ENCODE data around the gene TIA1.
"Not testable (repeated sequence)": the region's sequence is repeated elsewhere in the genome, so short reads cannot be mapped to it uniquely, and the experiment has no call there.

TIA1 gene

DNA sequence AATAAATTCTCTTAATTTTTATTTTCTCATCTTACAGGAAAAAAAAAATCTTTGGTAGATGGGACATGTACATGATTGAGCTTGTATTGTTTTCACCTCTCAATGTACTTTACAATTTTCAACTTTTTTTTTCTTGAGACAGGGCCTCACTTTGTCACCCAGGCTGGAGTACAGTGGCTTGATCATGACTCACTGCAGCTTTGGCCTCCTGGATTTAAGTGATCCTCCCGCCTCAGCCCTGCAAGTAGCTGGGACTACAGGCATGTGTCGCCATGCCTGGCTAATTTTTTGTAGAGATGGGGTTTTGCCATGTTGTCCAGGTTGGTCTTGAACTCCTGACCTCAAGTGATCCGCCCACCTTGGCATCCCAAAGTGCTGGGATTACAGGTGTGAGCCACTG is 25.1 kb downstream of the TIA1 start:
- DNase-seq (ENCODE audit: low read depth), result not testable (repeated sequence)

DNA sequence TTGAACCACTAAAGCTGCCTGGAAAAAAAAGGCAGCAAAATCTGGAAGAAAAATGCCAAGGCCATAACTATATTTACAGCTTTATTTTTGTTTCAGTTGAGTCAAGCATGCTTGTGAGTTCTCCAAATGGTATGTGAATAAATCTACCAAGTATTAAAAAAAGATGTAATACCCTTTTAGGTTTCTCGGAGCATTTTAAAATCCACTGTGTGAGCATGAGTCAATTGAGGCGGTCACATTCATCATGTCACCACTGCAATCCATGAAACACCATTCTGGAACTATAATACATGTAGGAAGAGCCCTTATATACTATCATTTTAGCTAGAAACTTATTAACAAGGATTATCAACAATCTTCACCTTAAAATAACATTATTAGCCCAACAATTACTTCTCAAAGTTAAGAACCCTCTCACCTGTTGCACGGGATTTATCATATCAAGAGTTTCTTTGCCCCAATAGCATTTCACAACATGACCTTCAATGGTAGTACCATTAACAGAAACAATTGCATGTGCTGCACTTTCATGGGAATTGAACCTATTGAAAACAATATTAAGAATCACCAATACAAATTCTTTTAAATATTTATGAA is 33.4 kb downstream of the TIA1 start:
- DNase-seq (ENCODE audit: low read depth), result peak; percentile 65

DNA sequence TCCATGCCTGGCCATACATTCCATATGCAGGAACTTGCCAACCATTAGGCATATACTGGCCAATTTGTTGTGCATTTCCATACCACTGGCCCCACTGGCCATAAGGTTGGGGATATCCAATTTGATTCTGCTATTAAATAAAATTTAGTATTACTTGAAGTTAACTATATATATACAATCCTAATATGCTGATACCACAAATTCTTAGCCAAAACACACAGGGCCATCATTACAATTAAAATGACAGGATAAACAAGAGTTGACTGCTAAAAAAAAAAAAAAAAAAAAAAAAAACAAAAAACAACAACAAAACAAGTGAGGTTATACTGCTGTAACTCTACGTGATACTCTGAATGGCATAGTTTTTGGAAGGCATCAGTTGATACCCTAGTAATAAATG is 34.1 kb downstream of the TIA1 start:
- DNase-seq (ENCODE audit: low read depth), result no peak

DNA sequence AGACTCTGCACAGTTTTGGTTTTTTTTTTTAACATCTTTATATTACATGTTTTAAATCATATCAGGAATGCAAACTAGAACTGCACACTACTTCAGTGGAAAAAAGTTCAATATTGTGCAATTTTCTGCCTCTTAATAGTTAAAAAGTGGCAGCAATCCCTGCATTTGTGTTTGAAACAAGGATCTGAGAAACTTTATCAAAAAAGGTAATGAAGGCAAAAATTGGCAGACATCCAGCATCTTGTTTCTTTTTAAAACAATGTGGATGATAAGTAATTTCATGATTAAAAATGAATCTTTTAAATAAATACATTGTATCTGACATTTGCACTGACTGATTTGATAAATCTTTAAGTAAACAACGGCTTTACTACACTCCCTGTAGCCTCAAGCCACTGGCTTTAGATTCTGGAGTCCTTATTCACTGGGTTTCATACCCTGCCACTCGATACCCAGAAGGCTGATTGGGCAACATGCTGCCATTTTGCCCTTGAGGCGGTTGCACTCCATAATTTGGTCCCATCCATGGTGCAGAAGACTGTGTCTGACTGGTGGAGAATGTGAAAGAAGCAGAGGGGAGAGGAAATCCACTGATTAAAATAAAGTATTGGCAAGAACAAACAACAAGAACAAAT is 36.0 kb downstream of the TIA1 start:
- peak; percentile 21 for DNase-seq (ENCODE audit: low read depth)

DNA sequence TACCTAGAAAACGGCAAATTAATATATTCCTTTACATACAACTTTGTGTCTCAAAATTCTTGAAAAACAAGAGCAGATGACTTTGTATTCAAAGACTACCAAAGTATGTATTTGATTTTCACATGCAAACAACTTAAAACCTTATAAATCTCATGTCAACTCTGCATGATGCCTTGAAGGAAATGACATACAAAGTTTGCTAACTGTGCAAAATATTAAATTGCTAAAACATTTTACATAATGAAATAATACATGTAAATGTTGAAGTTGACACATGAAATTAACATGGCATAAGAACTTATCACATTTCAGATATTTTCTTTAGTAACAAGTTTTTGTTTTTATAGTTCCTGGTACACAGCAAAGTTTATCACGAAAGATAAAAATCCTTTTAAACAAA is 36.8 kb downstream of the TIA1 start:
- no peak for DNase-seq (ENCODE audit: low read depth)

DNA sequence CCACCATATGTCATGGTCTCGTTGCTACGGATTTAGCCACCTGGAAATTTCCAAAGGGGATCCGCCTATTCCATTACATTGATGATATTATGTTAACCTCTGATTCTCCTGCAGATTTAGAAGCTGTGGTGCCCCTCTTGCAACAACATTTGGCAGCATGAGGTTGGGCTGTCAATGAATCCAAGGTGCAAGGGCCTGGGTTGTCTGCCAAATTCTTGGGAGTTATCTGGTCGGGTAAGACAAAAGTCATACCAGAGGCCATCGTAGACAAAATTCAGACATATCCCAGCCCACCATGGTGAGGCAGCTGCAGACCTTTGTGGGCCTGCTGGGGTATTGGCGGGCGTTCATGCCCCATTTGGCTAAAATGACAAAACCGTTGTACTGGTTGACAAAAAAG is 44.0 kb downstream of the TIA1 start:
- no peak for DNase-seq (ENCODE audit: low read depth)

DNA sequence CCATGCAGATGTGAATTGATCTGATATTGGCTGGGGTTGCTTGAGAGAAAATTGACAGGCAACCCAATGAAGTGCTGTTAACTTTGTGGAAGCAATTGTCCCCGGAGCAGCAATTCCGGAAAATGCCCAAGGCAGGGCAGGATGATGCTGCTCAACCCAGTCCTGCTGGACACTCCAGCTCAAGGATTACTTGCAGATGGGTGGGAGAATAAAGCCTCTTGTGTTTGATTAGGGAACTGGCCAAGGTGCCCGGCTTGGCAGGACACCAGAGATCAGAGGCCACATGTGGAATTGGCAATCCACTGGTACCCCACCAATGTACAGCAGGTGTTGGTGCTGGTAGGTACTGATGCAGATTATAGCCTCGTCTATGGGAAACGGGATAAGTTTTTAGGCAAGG is 45.3 kb downstream of the TIA1 start:
- DNase-seq (ENCODE audit: low read depth), result no peak

DNA sequence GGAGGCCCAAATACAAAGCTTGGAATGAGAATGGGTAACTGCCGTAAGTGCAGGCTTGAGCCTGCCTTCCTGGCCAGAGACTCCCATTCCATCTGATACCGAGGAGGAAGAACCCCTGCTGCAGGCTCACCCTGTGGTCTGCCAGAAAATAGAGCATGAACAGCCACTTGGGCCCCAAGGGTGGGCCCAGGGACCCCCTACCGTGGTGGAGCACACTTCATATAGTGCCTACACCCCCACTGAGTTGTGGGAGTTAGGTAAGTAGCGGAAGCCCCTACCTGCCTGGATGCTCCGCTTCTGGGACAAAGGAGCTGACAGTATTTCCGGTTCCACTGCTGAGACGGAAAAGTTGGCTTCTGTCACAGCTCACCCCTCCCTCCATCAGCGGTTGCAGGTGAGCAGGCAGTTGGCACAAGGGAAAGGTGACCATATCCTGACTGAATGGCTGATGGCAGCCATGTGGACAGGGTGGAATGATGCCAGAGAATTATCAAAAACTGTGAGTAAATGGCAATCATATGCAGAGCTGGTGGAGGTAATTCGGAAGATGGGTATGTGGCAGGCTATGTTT is 46.1 kb downstream of the TIA1 start:
- DNase-seq (ENCODE audit: low read depth), result no peak

DNA sequence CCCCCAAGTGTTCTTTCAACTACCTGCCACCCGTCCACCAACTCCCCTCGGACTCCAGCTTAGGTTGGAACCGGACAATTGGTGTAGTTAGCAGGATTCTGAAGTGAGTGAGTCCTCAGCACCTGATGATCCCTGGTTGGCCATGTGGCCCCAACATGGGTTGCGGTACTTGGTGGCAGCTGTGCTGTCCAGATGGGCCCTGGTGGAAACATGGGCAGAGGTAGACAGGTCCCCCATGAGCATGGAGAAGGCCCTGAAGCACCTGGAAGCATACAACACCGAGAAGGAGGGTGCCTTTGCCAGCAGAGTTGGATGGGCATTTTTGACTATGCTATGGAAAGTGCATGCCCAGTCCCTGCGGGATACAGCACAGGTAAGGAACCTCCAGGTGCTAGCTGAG is 46.6 kb downstream of the TIA1 start:
- no peak for DNase-seq (ENCODE audit: low read depth)

DNA sequence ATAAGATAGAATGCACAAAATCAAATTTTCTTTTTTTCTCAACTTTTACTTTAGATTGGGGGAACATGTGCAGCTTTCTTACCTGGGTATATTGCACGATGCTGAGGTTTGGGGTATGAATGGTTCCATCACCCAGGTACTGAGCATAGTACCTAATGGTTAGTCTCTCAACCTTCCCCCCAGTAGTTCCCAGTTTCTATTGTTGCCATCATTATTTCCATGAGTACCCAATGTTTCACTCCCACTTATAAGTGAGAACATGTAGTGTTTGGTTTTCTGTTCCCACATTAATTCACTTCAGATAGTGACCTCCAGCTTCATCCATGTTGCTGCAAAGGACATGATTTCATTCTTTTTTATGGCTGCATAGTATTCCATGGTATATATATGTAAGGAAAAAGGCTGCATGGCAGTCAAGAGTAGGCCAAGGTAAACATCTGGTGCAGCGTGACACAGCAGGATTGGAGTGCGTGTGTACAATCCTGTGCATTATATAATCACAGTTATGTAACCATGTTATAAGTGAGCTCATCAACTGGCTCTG is 47.1 kb downstream of the TIA1 start:
- no peak for DNase-seq (ENCODE audit: low read depth)

DNA sequence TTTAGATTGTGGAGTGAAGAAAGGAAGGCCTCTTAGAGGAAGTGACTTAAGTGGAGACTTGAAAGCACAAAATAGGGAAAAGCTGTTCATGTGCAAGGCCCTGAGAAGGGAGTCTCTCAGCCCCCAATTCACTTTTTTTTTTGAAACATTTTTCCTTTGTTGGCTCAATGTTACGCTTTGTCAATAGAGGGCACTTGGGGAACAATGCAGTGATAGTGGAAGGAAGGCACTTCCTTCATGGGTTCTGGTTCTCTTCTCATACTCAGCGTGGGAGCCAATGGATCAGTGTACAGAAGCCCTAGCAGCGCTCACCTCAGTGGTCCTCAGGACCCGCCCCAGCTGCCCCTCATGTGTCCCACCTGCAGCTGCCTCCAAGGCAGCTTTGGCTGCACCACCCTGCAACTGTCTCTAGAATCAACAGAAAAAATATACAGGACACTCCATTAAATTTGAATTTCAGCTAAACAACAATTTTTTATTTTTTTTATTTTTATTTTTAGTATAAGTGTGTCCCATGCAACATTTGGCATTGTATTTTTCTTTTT is 49.0 kb downstream of the TIA1 start:
- no peak for DNase-seq (ENCODE audit: low read depth)

DNA sequence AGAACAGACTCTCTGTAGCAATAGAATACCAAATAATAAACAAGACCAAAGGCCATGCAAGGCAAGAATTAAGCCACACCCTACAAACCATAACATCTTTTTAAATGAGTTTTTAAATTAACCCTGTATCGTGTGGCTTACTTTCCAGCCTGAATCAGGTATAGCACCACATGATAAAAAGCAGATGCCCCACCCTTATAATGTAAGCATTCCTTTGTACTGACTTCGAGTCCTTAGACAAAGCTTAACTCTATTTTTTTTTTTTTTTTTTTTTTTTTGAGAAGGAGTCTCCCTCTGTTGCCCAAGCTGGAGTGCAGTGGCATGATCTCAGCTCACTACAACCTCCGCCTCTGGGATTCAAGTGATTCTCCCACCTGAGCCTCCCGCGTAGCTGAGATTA is 55.9 kb downstream of the TIA1 start:
- no peak for DNase-seq (ENCODE audit: low read depth)

DNA sequence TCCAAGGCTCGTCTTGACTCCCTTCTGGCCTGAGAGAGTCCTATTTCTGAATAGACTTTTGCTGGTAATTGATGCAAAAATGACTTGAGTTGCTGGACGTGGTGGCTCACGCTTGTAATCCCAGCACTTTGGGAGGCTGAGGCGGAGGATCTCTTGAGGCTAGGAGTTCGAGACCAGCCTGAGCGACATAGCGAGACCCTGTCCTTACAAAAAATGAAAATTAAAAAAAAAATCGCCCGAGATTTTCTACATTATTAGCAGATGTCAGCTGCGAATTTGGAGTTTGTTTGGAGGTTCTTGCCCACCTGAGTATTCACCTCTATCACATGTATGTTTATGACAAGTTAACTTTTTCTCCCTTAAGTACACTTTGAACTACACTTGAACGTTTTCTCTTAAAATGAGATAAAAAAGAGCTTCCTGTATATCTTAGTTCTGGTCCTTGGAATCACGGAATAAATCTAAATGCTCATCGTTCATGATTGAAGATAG is 57.1 kb downstream of the TIA1 start:
- DNase-seq (ENCODE audit: low read depth), result no peak

DNA sequence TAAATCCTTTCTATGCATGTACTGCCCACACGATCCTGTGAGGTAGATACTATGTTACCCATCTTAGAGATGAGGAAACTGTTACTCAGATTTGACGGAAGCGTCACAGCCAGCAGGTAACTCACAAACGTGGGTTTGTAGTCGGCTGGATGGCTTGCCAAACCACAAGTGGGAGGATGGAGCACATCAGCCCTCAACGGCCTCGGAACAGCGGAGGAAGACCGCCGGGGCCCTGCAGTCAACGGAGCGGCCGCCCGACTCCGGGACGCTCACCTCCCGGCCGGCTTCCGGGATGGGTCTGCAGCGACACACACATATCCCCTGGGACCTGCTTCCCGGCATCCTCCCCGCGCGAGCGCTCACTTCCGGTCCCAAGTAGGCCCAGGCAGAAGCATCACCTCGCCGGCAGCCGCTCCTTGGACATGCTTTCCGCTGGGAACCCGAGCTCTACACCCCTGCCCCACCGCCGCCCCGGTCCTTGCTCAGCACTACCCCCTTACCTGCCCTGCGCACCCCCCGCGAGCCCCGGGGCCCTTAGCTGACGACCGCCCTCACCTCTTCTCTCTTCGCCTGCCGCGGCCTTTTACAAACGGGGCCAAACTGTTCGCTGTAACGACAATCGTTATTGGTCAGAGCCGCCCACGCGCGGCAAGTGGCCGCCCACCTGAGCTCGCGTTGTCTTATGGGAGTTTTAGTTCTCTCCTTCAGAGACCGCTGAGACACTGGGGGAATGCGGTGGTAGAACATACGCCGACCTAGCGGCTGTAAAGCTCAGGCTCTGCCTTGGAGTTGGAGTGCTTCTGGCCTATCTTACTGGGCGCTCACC is 57.8 kb downstream of the TIA1 start, which contains the start of gene C2orf42:
Gene C2orf42 (minus strand): TSS at position 602 of the 826 bp plus-strand sequence. CDS start 9,034 bp downstream, outside the sequence.
- peak; percentile 98 for DNase-seq (ENCODE audit: low read depth)

DNA sequence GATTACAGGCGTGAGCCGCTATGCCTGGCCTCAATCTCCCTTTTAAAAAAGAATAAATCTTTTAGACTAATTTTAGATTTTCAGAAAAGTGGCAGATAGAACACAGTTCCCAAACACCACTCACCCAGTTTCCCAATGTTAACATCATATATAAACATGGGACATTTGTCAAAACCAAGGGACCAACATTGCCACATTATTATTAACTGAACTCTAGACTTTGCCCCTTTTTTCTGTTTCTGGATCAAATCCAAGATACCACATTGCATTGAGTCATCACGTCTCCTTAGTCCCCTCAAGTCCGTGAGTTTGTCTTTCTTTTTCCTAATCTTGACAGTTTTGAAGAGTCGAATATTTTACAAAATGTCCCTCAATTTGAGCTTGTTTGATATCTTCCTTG is 60.0 kb downstream of the TIA1 start:
- DNase-seq (ENCODE audit: low read depth), result peak; percentile 10

DNA sequence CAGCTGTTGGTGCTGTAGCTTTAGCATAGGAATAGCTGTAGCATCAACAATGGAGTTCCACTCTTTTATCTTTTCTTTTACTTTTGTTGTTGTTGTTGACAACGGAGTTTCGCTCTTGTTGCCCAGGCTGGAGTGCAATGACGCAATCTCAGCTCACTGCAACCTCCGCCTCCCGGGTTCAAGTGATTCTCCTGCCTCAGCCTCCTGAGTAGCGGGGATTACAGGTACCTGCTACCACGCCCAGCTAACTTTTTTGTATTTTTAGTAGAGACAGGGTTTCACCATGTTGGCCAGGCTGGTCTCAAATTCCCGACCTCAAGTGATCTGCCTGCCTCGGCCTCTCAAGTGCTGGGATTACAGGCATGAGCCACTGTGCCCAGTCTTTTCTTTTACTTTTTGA is 61.3 kb downstream of the TIA1 start:
- not testable (repeated sequence) for DNase-seq (ENCODE audit: low read depth)

DNA sequence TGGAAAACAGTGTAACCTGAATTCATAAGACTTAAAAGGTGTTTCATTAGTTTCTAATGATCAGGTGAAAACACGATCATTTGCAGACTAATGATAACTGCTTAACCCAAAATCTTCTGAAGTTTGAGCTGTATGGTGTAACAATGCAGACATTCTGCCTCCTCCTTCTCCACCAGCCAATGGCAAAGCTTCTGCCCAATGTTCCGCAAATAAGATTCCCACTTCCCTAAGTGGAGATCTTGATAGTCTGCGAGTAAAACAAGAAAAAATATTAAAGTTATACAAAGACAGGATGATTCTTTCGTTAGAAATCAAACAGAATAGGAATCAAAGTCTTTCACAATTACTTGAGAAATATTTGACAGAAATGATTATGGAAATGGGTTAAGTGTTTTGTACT is 65.7 kb downstream of the TIA1 start:
- no peak for DNase-seq (ENCODE audit: low read depth)

DNA sequence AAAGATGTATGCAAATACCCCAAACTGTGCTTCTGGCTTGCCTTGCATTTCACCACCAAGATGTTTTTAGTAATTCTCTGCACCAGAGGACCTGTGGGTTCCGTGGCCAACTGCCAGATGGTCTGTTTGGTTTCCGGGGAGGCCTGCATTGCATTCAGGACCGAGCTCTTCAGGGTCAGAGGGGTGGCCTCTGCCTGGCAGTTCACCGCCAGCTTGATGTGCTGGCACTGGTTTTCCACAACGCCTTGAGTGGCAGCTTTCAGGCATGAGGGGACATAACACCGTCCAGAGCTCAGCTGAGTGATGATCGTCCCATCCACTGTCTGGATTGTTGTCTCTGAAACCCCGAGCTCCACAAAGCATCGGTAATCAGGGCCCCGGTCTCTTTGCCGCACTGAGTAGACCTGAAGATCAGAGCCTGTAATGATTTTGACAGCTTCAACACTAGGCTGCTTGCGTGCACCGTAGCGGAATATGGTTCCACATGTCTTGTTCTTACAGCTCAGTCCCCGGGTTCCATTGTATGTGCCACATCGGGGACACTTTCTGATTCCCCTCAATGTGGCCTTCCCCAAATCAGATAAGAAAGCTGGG is 67.0 kb downstream of the TIA1 start:
- DNase-seq (ENCODE audit: low read depth), result no peak

DNA sequence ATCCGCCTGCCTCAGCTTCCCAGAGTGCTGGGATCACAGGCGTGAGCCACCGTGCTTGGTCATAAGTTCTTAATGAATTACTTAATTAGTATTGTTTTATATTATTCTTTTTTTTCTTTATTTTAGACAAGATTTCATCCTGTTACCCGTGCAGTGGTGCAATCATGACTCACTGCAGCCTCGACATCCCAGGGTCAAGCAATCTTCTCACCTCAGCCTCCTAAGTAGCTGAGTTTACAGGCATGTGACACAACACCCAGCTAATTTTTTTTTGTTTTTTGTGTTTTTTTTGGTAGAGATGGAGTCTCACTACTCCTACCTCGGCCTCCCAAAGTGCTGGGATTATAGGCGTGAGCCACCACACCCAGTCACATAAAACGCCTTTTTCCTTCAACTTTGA is 74.9 kb downstream of the TIA1 start:
- DNase-seq (ENCODE audit: low read depth), result peak; percentile 69

DNA sequence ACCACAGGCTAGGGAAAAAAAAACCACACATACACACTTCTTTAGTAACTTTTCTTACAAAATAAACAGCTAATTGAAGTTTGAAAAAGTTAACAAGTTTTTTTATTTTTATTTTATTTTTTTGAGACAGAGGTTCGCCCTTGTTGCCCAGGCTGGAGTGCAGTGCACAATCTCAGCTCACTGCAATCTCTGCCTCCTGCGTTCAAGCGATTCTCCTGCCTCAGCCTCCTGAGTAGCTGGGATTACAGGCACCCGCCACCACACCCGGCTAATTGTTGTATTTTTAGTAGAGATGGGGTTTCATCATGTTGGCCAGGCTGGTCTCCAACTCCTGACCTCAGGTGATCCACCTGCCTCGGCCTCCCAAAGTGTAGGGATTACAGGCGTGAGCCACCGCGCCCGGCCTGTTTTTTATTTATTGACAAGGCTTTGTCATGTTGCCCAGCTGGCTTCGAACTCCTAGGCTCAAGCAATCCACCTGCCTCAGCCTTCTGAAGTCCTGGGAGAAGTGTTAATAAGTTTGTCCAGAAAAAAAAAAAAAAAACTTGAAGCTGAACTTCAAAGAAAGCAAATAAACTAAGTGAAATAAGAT is 78.7 kb downstream of the TIA1 start:
- DNase-seq (ENCODE audit: low read depth), result not testable (repeated sequence)

DNA sequence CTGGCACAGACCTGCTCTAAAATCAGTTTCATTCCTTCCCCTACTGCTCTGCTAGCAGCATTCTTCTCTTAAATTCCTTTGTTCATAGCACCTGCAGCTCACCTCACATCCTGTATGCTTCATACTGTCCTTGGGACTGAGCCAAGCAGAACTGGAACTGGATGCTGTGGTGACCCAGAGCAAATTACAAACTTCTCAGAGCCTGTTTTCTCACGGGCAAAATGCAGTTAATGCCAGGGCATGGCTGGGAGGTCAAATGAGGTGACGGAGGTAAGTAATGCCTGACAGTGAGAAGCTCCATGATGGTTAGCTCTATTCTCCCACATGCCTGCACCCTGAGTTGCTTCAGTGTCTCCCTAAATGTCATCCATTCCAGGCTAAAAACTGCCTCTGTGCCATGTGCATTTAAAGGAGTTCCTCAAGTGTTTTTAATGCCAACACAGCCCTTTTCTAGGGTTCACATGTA is 87.3 kb downstream of the TIA1 start:
- no peak for DNase-seq (ENCODE audit: low read depth)
